ENCODE results near the gene TMEM132D.

The TMEM132D gene

DNA sequence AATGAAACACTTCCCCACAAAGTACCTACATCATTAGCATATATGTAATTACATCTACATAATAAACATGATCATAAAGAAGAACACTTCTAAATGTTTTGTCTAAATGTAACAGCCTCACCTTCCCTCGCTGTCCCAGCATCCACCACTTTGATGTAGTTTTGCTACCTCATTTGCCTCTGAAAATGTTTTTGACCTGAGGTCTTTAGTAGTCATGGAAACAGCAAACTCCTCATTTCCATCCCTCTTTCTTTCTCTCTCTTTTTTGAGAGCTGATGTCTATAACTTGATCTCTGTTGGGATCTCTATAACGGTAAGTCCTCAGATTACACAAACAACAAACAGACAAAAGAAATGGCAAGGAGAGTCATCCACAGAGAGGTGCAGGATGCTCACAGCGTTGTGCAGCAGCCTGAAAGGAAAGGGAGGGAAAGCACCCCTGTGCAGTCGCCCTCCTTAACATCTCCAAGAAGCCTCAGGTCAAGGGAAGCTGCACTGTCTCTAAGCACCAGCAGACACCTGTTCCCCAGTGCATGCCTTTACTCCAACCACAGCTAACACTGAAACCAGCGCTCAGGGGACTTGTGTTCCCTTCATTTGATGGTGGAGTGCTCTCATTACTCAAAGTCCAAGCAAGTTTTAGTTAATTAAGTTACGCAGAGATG, 268.7 kb downstream of the TMEM132D start:
- H3K27ac ChIP-seq (ENCODE audit: low read depth, low read length): no peak overlapping the region
- H3K9ac ChIP-seq (ENCODE audit: low read length): no peak overlapping the region
- no peaks in the 10 kb centered on the region for H3K27me3 ChIP-seq (ENCODE audit: low read length)
- no peak overlapping the region for H3K4me3 ChIP-seq (ENCODE audit: insufficient read depth, low read length, poor library complexity, severe bottlenecking)
- H3F3A ChIP-seq (ENCODE audit: insufficient read depth): no peaks in the 10 kb centered on the region
- no peak overlapping the region for H2AFZ ChIP-seq (ENCODE audit: low read depth, low read length, severe bottlenecking)
- H4K20me1 ChIP-seq (ENCODE audit: low read depth, low read length): no peaks in the 10 kb centered on the region
- no peak overlapping the region for H3K4me2 ChIP-seq (ENCODE audit: low read depth, low read length, poor library complexity, severe bottlenecking)
- no peaks in the 10 kb centered on the region for H3K36me3 ChIP-seq (ENCODE audit: low read length)
- no peaks in the 10 kb centered on the region for H3K79me2 ChIP-seq (ENCODE audit: insufficient read depth, low read length)
- H3K9me3 ChIP-seq (ENCODE audit: insufficient read depth, low read length): no peaks in the 10 kb centered on the region
- TF ChIP-seq EZH2phosphoT487 (conservative IDR thresholded peaks at IDR 0.05; ENCODE audit: low read length): no peak
- TF ChIP-seq, protein P1, sequence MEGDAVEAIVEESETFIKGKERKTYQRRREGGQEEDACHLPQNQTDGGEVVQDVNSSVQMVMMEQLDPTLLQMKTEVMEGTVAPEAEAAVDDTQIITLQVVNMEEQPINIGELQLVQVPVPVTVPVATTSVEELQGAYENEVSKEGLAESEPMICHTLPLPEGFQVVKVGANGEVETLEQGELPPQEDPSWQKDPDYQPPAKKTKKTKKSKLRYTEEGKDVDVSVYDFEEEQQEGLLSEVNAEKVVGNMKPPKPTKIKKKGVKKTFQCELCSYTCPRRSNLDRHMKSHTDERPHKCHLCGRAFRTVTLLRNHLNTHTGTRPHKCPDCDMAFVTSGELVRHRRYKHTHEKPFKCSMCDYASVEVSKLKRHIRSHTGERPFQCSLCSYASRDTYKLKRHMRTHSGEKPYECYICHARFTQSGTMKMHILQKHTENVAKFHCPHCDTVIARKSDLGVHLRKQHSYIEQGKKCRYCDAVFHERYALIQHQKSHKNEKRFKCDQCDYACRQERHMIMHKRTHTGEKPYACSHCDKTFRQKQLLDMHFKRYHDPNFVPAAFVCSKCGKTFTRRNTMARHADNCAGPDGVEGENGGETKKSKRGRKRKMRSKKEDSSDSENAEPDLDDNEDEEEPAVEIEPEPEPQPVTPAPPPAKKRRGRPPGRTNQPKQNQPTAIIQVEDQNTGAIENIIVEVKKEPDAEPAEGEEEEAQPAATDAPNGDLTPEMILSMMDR (IDR thresholded peaks at IDR 0.05; ENCODE audit: insufficient read depth, low read length, poor library complexity, severe bottlenecking): no peak
- no peaks in the 10 kb centered on the region for H3K9me2 ChIP-seq (replicated peaks; ENCODE audit: insufficient read depth, low read length)

DNA sequence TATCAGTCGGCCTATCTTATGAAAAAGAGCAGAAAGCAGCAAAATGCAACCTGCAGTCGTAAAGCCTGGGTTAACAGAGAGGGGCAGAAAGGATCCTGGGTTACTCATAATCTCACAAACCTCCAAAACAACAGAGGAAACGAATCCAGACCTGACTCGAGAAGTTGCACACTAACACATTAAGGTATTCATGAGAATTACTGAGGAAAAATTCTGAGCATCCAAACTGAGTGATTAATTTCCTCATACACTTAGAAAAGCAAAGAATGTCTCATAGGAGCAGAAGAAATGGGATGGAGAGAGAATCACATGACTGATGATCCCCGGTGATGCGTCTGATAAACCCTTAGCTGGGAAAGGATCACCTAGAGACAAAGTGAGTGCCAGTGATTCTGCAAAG, 272.5 kb downstream of the TMEM132D start:
- H3K4me3 ChIP-seq (ENCODE audit: insufficient read depth, low read length, poor library complexity, severe bottlenecking): no peak overlapping the region
- H3F3A ChIP-seq (ENCODE audit: insufficient read depth): no peaks in the 10 kb centered on the region
- H3K27me3 ChIP-seq (ENCODE audit: low read length): no peaks in the 10 kb centered on the region
- no peak overlapping the region for H2AFZ ChIP-seq (ENCODE audit: low read depth, low read length, severe bottlenecking)
- no peaks in the 10 kb centered on the region for H3K9me3 ChIP-seq (ENCODE audit: insufficient read depth, low read length)
- no peaks in the 10 kb centered on the region for H3K9me2 ChIP-seq (replicated peaks; ENCODE audit: insufficient read depth, low read length)
- no peak overlapping the region for H3K4me2 ChIP-seq (ENCODE audit: low read depth, low read length, poor library complexity, severe bottlenecking)
- H3K79me2 ChIP-seq (ENCODE audit: insufficient read depth, low read length): no peaks in the 10 kb centered on the region
- no peak overlapping the region for H3K27ac ChIP-seq (ENCODE audit: low read depth, low read length)
- H3K36me3 ChIP-seq (ENCODE audit: low read length): no peaks in the 10 kb centered on the region
- TF ChIP-seq EZH2phosphoT487 (conservative IDR thresholded peaks at IDR 0.05; ENCODE audit: low read length): no peak
- TF ChIP-seq, protein P1 (IDR thresholded peaks at IDR 0.05; ENCODE audit: insufficient read depth, low read length, poor library complexity, severe bottlenecking): no peak
- H4K20me1 ChIP-seq (ENCODE audit: low read depth, low read length): no peaks in the 10 kb centered on the region
- no peak overlapping the region for H3K9ac ChIP-seq (ENCODE audit: low read length)

DNA sequence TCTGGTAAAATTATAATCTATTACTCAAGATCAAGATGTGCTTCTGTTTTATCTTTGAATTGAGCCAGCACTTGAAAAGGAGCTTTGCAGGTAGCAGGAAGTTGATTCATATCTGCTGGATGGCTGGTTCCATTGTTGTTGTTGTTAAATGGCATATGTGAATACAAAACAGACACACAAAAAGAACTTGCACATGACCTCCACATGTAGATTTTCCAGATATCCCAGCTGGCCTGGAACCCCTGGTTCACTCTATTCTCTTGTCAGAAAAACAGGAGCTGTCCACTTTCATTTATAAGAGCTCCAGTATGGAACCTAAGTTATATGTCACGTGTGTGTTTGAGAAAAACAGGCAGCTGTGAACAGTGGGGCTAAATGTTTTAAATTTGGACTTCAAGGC, 273.9 kb downstream of the TMEM132D start:
- Histone ChIP-seq H3K27me3 (ENCODE audit: low read length) (no peaks in the 10 kb centered on the region), H3K9ac (ENCODE audit: low read length) (no peak overlapping the region)

More for the DNA sequence above, 273.9 kb downstream of the TMEM132D start:
- TF ChIP-seq, protein P1 (IDR thresholded peaks at IDR 0.05; ENCODE audit: insufficient read depth, low read length, poor library complexity, severe bottlenecking): no peak
- TF ChIP-seq EZH2phosphoT487 (conservative IDR thresholded peaks at IDR 0.05; ENCODE audit: low read length): no peak
- no peak overlapping the region for H3K4me3 ChIP-seq (ENCODE audit: insufficient read depth, low read length, poor library complexity, severe bottlenecking)
- no peaks in the 10 kb centered on the region for H3K36me3 ChIP-seq (ENCODE audit: low read length)
- no peak overlapping the region for H2AFZ ChIP-seq (ENCODE audit: low read depth, low read length, severe bottlenecking)
- H3F3A ChIP-seq (ENCODE audit: insufficient read depth): no peaks in the 10 kb centered on the region
- no peak overlapping the region for H3K27ac ChIP-seq (ENCODE audit: low read depth, low read length)
- no peaks in the 10 kb centered on the region for H3K9me3 ChIP-seq (ENCODE audit: insufficient read depth, low read length)
- no peak overlapping the region for H3K4me2 ChIP-seq (ENCODE audit: low read depth, low read length, poor library complexity, severe bottlenecking)
- no peaks in the 10 kb centered on the region for H3K79me2 ChIP-seq (ENCODE audit: insufficient read depth, low read length)
- no peaks in the 10 kb centered on the region for H3K9me2 ChIP-seq (replicated peaks; ENCODE audit: insufficient read depth, low read length)
- no peaks in the 10 kb centered on the region for H4K20me1 ChIP-seq (ENCODE audit: low read depth, low read length)

Data from SU-DHL-6 (cell line).